KG1 (cell line): ENCODE data around the gene CACNA1C.

ENCODE experiments used
- DNase-seq: peaks from one replicate; lab custom pipeline; 2025; lab: John Stamatoyannopoulos, UW

CACNA1C gene

DNA sequence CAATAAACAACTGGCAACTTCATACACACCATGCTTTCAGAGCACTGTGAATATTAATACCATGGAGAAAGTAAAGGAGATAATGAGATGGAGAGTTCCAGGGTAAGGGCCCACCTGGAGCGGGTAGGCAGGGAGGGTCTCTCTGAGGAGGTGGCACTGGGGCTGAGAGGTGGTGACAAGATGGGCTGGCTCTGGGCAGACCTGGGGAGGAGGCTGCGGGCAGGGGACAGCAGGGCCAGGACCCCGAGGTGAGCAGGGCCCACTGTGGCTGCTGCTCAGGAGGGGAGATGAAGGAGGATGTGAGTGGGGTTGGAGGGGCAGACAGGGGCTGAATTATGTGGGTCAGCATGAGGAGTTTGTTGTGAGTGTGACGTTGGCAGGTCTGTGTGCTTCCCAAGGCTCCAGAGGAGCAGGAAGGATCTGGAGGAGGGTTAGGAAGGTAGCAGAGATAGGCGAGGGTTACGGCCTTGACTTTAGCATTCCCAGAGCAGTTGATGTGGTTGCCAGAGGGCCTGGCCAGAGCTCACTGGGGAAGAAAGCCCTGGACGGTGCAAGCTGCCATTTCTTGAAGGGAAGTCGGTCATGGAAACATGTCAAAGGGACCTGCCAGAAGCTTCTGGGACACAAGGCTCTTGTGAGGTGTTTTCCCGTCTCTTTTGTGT, 88.2 kb downstream of the CACNA1C start:
- DNase-seq = no peak

DNA sequence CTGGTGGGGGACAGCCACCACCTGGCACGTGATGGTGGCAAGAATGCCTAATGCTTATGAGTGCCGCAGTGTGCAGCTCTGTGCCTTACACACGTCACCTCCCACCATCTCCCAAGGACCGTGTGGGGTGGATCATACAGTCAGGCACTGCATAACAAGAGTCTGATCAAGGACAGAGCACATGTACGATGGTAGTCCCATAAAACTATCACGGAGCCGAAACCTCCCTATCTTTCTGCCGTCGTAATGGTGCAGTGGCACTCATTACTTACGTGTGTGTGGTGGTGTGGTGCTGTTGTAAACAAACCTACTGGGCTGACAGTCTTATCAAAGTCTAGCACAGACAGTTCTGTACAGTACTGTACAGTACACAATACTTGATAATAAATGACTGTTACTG, 89.3 kb downstream of the CACNA1C start:
- DNase-seq = no peak

DNA sequence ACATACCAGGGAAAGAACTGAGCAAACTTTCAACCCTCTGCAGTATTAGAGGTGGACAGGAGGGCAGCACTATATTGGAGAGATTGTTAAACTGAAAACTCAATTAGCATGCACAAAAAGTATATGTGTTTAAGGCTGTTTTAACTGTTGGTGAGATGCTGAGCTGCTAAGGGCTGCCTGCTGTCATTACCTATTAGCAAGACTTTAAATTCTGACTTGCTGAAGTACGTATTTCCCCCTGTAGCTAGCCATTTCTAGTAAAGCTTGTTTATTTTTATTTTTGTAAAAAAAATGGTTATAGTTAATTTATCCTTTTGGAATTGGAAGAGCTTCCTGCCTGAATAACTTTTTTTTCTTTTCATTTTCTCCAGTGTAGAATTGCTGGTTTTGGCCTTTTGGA, 92.2 kb downstream of the CACNA1C start:
- no peak for DNase-seq

DNA sequence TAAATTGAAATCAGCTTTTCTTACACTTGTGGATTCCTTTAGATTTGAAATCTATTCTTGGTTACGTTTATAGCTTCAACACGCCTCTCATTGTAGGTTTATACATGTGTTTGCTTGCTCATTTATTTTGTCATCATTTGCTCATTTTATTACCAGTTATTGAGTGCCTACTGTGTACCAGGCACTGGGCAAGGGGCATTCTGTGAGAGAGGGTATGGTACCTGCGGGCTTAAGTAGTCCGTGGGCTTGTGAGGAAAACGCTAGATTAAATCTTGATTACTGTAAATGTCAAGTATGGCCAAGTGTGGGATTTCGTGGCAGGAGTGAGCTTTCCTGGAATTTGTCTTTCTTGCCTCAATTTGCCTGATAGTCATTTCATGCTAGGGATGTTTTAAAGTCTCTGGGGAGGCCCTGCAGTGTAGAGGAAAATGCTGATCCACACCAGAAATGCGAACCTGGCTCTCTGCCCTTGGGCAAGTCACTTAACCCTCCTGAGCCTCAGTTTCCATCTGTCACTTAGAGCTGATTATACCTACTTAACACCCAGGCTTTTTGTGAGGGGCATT, 92.7 kb downstream of the CACNA1C start:
- DNase-seq = no peak

DNA sequence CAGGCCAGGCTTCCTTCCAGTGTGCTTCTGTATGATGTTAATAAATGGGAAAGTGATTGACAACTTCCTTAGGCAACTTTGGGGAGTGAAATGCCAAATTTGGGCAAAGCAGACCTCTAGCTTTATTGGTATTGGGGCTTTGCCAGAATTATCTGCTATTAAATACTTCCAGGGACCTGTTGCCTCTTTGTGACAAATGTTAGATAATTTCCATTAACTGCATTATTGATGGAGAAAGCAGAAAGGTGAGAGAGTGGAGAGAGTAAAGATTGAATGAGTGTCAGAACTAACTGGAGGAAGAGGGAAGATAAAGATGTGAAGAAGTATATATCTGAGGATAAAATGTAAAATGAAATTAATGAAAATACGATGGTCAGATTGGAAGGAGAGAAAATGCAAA, 94.5 kb downstream of the CACNA1C start:
- DNase-seq = no peak

DNA sequence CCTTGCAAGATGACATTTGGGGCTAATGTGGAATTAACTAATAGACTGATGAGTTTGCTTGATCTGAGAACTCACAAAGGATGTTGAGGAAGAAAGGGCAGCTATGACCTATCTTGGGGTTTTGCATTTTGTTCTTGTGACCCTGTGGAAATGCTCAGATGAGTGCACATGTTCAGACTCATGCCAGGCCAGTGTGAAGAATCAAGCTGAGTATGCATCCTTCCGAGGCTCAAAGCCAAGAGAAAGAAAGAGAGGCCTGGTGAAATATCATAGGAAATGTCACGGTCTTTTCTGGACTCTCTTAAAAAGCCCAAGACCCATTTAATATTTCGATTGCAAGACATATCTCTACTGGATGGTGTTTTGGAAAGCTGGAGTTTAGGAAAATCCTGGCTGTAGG, 96.3 kb downstream of the CACNA1C start:
- DNase-seq = no peak

DNA sequence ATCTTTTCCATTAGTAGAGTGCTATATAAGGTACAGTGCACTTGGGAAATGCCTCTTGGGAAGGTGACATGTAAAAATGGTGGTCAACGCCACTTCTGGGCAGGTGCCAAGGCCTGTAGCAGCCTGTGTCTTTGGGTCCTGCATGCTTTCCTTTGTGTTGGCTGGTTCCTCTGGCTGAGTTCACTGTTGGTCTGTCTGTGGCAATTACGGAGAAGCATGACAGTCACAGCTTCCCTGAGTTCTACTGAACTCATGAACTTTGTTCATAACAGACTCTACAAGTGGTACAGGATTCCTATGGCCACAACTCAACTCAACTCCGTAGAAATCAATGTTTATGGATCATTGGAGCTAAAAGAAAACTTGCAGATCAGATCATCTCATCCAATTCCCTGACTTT, 98.0 kb downstream of the CACNA1C start:
- DNase-seq = no peak

DNA sequence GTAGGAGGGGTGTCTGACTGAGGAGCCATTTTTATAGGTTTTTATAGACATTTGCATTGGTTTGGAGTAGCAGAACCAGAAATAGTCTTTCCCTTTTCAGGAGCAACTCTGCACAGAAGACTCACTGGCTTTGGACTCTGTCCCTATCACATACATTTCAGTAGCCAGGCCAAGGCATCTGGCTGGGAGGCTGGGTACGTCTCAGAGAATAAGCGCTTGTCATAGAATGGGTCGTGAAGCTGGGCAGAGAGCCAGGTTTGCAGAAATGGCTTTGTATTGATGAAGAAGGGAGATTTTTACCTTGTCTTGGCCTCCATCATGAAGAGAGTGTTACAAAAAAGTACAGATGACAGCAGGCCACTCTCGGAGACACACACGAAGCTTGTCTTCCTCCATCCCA, 98.6 kb downstream of the CACNA1C start:
- DNase-seq = no peak

DNA sequence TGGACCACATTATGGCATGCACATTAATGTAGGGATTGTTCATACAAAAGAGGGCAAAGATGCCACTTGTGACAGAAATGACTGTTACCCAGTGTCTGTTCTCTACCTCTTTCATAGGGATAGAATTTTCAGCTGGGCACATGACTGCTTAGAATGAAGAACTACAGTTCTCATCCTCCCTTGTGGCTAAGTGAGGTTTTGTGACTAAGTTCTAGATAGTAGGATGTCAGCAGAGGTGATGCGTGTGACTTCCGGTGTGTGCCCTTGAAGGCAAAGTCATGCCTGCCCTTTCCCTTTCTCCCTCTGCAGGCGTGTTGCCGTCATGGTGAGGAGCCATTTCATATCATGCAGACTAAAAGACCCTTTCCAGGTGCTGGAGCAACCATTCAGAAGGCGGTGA, 99.3 kb downstream of the CACNA1C start:
- DNase-seq = no peak

DNA sequence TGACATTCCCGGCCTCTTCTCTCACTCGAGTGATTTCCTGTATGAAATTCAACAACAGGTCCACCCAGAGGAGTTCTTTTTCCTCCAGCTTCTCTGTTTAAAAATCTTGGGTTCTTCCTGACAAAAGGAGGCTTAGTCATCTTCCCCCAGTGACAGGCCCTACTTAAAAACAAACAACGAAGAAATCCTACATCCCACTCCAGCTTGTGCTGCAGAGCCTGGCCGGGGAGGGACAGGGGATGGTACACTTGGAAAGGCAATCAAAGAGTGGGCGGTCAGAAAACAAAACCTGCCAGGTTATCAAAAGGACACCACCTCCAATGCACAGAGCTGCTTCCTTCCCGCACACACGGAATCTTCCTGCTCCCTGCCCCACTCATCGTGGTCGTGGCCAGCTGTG, 101.3 kb downstream of the CACNA1C start:
- DNase-seq = no peak

DNA sequence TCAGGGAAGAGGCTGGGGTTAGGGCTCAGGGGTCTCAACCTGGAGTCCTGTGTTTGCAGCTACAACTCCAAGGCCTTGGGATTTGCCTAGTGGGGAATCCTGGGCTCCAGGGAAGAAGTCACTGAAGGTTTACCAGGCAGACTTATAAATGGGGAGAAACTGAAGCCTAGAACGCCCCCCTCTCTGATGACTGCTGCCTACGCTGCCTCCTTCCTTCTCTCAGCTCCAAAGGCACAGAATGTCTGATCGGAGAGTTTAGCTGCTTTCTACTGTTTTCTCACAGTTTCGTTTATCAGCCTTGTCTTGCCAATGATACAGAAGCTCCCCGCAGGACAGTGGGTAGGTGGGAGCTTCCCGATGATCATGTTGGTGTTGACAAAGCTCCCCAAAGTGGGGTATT, 101.7 kb downstream of the CACNA1C start:
- DNase-seq = no peak

DNA sequence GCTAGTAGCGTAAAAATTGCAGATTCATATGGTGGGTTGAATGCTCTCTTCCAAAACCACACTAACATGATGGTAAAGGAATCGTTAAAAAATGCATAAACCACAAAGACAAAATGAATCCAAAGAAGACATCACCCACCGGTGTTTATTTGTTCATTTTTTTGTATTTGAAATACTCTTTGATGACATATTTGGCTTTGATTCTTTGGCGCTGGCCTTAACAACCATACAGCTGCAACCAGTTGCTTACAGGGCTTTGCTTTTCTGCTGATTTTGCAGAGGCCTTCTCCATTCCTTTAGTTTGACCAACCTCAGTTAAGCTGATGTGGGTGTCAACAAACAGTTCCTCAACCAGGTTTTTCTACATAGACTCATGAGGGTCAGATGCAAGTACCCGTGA, 103.5 kb downstream of the CACNA1C start:
- DNase-seq = no peak

DNA sequence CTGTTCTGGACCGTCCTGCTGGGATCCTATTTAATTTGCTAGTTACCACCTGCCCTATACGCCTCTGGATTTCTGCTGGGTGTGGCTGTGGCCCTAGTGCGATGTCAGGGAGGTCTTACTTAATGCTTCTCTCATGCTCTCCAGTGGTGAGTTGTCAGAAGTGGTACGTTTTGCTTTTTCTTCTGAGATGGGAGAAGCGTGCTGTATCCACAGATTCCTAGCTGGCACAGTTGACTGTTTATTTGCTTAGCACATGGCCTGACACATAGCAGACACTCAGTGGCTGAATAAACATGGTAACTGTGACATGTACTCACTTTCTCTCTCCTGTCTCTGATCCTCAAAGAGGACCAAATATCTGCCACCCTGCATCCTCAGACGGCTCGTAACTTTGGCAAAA, 107.3 kb downstream of the CACNA1C start:
- DNase-seq = no peak

DNA sequence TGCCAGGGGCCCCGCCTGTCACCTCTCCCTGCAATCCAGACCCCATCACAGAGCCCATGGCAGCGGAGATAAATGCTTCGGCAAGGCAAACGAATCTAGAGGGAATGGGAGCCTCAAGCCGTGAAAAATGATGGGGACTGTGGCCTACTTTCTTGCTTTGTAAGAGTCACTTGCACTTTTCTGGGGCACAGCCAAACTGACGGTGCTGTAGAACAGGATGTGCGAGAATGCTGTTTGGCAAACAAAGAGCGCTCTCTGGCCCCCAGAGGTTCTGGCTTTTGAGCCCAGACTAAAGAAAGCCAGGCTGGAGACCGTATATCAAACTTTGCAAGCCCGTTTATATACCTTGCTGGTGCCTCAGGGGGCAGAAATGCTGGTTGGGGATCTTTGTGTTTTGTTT, 108.7 kb downstream of the CACNA1C start:
- DNase-seq = no peak

DNA sequence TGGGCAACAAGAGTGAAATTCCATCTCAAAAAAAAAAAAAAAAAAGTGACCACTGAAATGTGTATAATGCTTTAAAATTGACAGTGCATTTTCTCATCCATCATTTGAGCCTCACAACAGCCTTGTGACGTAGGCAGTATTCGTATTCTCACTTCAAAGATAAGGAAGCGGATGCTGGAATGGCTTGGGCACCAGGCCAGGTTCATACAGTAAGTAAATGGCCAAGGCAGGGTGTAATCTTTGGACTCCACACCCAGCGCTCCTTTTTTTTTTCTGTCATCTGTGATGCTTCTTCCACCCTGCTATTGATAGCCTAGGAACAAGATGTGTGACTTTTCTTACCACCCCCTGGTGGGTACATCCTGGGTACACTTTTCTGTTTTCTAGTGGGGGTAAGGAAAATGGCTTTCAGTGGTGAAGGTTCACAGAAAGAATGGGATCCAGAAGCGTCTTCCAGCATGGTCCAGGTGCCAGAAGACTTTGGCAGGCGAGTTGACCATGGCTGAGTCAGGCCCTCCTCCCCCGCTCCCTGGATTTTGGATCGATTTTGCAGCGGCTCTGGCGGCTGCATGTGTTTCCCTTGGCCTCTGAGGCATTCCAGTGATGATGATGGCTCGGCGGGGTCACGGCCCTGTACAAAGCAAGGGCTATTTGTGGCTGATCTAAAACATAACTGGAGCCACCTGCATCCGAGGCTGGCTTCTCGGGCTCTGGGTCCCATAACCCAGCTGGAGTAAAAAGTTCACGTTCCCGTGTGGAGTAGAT, 110.6 kb downstream of the CACNA1C start:
- no peak for DNase-seq

DNA sequence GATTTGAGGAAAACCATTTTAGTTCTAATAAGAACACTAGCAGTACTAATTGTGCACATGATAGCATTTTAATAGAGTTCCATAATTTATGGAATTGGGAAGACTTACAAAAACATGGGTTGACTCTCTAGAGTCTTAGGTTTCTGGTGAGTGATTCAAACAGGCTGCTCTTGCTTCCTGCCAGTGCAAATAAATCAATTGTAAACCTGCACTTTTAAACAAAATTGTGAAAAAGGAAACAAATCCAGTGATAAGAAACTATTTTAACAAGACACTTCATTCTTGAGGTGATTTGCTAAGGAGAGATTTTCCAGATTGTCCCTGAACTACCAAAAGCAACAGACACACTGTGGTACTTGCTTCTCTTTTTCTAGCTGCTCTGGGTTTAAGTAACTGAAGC, 112.2 kb downstream of the CACNA1C start:
- DNase-seq = no peak

DNA sequence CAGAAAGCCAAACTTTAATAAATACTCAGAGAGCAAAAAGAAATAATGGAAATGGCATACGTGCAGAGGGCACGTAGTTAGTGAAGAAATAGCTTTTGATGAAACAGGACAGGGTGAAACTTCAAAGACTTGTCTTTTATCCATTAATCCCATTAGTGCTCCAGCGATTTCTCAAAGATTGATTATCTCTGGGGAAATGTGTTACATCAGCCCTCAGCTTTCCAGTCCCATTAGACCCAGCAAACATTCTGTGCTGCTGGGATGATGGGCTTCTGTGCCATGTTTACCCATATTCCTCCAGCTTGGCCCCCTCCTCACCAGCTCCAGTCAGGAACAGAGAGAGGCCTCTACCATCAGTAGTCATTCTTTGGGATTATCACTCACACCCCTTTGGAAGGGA, 113.1 kb downstream of the CACNA1C start:
- no peak for DNase-seq

DNA sequence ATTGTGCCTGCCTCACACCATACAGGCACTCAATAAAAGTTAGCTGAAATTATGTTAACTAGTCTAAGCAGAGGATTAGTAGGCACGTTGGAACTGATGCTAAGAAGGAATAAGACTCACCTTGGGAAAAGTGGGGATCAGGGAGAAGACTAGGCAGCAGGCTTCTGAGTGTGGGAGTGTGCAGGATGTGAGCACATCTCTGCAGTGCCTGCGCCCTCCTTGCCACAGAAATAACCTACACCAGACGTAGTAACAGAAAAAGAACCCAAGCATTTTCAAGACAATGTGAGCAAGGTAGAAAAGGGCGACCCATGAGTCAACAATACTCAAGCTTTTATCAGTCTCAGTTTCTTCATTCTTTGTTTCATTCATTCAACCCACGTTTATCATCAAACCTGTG, 113.9 kb downstream of the CACNA1C start:
- DNase-seq = no peak

DNA sequence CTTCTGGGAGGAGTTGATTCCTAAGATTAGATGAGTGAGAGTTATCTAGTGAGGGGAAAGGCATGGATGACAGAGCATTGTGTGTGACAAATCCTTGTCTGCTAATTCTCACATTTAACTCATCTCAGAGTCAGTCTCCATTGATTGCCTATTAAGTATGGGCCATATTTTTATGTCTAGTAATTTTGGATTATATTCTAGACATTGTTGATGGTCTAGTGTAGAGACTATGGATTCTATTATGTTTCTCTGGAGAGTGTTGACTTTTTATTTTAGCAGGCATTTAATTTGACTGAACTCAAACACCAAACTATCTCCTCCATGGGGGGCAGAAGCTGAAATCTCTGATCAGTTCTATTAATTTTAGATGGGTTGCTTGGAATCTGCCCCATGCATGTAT, 114.4 kb downstream of the CACNA1C start:
- no peak for DNase-seq

DNA sequence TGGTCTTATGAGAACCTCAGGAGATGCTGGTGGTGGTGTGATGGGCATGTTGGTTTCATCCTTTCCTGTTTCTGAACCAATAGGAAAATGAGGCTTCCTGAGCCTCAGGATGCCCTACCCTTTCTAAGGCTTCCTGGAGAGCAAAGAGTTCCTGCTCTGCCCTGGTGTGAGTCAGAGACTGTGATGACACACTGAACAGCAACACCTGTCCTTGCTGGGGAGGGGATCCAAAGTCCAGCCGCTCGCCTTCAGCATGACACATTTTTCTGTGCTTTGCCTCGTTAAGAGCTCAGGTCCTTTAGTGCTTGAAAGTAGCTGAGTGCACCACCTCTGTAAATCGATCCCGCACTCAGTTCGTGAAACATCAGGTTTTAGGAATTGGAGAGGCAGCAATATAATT, 116.0 kb downstream of the CACNA1C start:
- DNase-seq = no peak

DNA sequence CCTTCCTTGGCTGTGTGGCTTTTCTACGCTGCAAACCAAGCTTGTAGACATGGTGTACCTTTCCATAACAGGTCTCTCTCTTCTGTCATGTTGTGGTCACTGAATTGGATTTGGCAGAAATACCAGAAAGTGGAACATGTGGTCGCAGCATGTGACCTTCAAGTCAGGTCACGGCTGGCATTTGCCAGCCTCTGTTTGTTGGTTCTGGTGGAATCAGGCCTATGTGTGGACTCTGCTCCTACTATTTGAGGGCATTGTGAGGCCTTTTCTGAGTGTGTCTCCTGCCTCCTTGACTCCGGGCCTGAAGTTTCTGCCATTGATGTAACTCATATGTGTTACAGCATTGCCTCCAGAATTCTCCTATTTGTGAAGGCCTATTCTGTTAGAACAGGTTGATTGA, 116.7 kb downstream of the CACNA1C start:
- no peak for DNase-seq

DNA sequence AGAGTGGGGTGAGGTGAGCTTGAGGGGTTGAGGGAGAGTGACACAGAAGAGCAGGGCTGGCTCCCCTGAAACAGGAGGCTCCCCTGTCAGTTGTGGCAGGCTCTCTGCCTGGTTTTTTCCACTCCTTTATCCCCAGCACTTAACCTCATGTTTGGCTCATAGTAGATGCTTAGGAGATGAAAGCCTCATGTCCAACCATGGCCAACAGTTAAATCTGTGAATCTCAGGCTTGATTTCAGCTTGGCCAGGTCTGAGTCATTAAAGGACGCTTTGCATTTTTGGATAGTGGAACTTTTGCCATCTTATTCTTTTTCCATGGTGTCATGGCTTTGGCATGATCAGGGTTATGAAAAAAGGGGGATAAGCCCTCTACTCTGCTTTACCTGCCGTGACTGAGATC, 117.2 kb downstream of the CACNA1C start:
- no peak for DNase-seq

DNA sequence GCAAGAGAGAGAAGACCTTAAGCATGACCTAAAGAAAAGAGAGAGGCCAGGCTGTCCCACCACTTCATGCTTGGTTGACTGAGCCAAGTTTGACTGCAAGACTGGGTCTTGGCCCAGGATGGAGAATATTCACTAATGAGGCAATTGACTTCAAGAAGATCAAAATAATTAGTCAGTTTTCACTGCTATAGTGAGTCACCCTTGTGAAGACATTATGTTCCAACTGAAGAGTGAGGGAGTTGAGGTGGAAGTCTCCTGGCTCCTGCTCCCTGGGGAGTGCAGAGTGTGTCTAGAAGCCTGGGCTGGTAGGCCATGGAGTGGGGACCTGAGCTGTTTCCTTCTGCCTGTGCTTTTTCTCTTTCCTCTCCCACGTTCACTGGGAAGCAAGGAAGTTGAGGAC, 117.6 kb downstream of the CACNA1C start:
- no peak for DNase-seq
